Measurements from ENCODE around the gene SLC11A2. TPM values are rescaled to one million over a fixed set of nuclear protein-coding genes. Genes with fewer than 3 reads are reported as not detected.
"Not testable (repeated sequence)": the region's sequence is repeated elsewhere in the genome, so short reads cannot be mapped to it uniquely, and the experiment has no call there.

Gene SLC11A2
- total RNA-seq, 1 experiment from 2014 or later = 47.9 TPM

GRCh38 chr12:50955288-50955687, 70.9 kb downstream of the SLC11A2 start:
- no peak overlapping the region for H3K9ac ChIP-seq (ENCODE audit: extremely low read depth, insufficient read length, low read length)
- no peak overlapping the region for H3K14ac ChIP-seq (ENCODE audit: insufficient read depth, low read length)
- H2AK5ac ChIP-seq (ENCODE audit: insufficient read length, low read length) = no peak overlapping the region
- H3K79me1 ChIP-seq (ENCODE audit: insufficient read depth, low read depth, low read length, poor library complexity, severe bottlenecking) = no peaks in the 10 kb centered on the region
- H3K23ac ChIP-seq (ENCODE audit: insufficient read length, low read depth, low read length) = no peak overlapping the region
- H2AFZ ChIP-seq (ENCODE audit: low read length) = no peak overlapping the region
- H3K4ac ChIP-seq (ENCODE audit: low read depth, low read length) = no peak overlapping the region
- TF ChIP-seq, protein P1, sequence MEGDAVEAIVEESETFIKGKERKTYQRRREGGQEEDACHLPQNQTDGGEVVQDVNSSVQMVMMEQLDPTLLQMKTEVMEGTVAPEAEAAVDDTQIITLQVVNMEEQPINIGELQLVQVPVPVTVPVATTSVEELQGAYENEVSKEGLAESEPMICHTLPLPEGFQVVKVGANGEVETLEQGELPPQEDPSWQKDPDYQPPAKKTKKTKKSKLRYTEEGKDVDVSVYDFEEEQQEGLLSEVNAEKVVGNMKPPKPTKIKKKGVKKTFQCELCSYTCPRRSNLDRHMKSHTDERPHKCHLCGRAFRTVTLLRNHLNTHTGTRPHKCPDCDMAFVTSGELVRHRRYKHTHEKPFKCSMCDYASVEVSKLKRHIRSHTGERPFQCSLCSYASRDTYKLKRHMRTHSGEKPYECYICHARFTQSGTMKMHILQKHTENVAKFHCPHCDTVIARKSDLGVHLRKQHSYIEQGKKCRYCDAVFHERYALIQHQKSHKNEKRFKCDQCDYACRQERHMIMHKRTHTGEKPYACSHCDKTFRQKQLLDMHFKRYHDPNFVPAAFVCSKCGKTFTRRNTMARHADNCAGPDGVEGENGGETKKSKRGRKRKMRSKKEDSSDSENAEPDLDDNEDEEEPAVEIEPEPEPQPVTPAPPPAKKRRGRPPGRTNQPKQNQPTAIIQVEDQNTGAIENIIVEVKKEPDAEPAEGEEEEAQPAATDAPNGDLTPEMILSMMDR (conservative IDR thresholded peaks at IDR 0.05) = no peak
- H3K36me3 Mint-ChIP-seq (ENCODE audit: insufficient read depth in 1 of 3, low read depth in 3 of 3) = no peaks in the 10 kb centered on the region
- peaks cover 0 to 7% of the 10 kb centered on the region in 2 experiments; a peak in 2 of 4 replicates for H3K4me1 Mint-ChIP-seq
- H3K4me2 ChIP-seq (ENCODE audit: insufficient read depth, insufficient read length, low read length) = no peak overlapping the region
- no peaks in the 10 kb centered on the region for H3K23me2 ChIP-seq (ENCODE audit: insufficient read length, low read depth, low read length, poor library complexity, severe bottlenecking)
- no CpG with 5 or more reads among the region's 1 CpG for WGBS (ENCODE audit: extremely low coverage, insufficient read length, low lambda C conversion rate)
- H3K9me3 Mint-ChIP-seq = no peaks in the 10 kb centered on the region
- no peak overlapping the region for H4K8ac ChIP-seq (replicated peaks; ENCODE audit: insufficient read length, low read depth, low read length)
- H3K27ac ChIP-seq (ENCODE audit: insufficient read length, low read depth, low read length) = no peak overlapping the region
- no peaks in the 10 kb centered on the region for H4K20me1 ChIP-seq (ENCODE audit: control insufficient read depth, insufficient read depth, insufficient read length)
- no peak overlapping the region for H4K91ac ChIP-seq (ENCODE audit: insufficient read length, low read depth, low read length)
- no peak overlapping the region for H3K18ac ChIP-seq (ENCODE audit: insufficient read length, low read depth, low read length)
- H3K9me3 ChIP-seq (ENCODE audit: control insufficient read depth, low read depth, low read length) = no peaks in the 10 kb centered on the region
- no peak overlapping the region for H4K5ac ChIP-seq (ENCODE audit: insufficient read length, low read depth, low read length)
- H2BK12ac ChIP-seq (ENCODE audit: insufficient read length, low read depth, low read length) = no peak overlapping the region
- no peaks in the 10 kb centered on the region for H3K79me2 ChIP-seq (ENCODE audit: insufficient read depth, low read length)
- H2BK20ac ChIP-seq (ENCODE audit: low read depth, low read length, poor library complexity, severe bottlenecking) = no peak overlapping the region
- H3K4me1 ChIP-seq (ENCODE audit: insufficient read depth, low read length) = no peaks in the 10 kb centered on the region
- no peak overlapping the region for H3K4me3 Mint-ChIP-seq
- no peak overlapping the region for H3K27ac Mint-ChIP-seq
- no peak overlapping the region for H3T11ph ChIP-seq (ENCODE audit: low read length)
- H3K56ac ChIP-seq (ENCODE audit: insufficient read length, low read depth, low read length) = no peak overlapping the region
- H2BK120ac ChIP-seq (ENCODE audit: low read depth, low read length, poor library complexity, severe bottlenecking) = no peak overlapping the region
- H2BK5ac ChIP-seq (ENCODE audit: insufficient read length, low read length) = no peak overlapping the region
- DNase-seq = no peak
- no peak overlapping the region for H2BK15ac ChIP-seq (ENCODE audit: low read depth, low read length)
- no peaks in the 10 kb centered on the region for H3K27me3 Mint-ChIP-seq (ENCODE audit: low read depth)
- H3K27me3 ChIP-seq (ENCODE audit: insufficient read depth, low read length) = no peaks in the 10 kb centered on the region

- not testable (repeated sequence) for H3K9me3 ChIP-seq (ENCODE audit: control insufficient read depth, low read depth, low read length); H2AFZ ChIP-seq (ENCODE audit: low read length); H2BK20ac ChIP-seq (ENCODE audit: low read depth, low read length, poor library complexity, severe bottlenecking); H2BK120ac ChIP-seq (ENCODE audit: low read depth, low read length, poor library complexity, severe bottlenecking); H2BK12ac ChIP-seq (ENCODE audit: insufficient read length, low read depth, low read length); H4K20me1 ChIP-seq (ENCODE audit: control insufficient read depth, insufficient read depth, insufficient read length); H3K36me3 Mint-ChIP-seq (ENCODE audit: insufficient read depth in 1 of 3, low read depth in 3 of 3); H3K56ac ChIP-seq (ENCODE audit: insufficient read length, low read depth, low read length); H3K4me3 Mint-ChIP-seq; H3T11ph ChIP-seq (ENCODE audit: low read length); H3K4me1 ChIP-seq (ENCODE audit: insufficient read depth, low read length); H3K27ac Mint-ChIP-seq; H3K79me2 ChIP-seq (ENCODE audit: insufficient read depth, low read length); H3K23ac ChIP-seq (ENCODE audit: insufficient read length, low read depth, low read length); H3K4me2 ChIP-seq (ENCODE audit: insufficient read depth, insufficient read length, low read length); H2BK5ac ChIP-seq (ENCODE audit: insufficient read length, low read length); H3K14ac ChIP-seq (ENCODE audit: insufficient read depth, low read length); H3K23me2 ChIP-seq (ENCODE audit: insufficient read length, low read depth, low read length, poor library complexity, severe bottlenecking); H4K91ac ChIP-seq (ENCODE audit: insufficient read length, low read depth, low read length); H3K4me1 Mint-ChIP-seq; H3K27me3 ChIP-seq (ENCODE audit: insufficient read depth, low read length); H2AK5ac ChIP-seq (ENCODE audit: insufficient read length, low read length); H3K27ac ChIP-seq (ENCODE audit: insufficient read length, low read depth, low read length); H3K9ac ChIP-seq (ENCODE audit: extremely low read depth, insufficient read length, low read length); H3K4ac ChIP-seq (ENCODE audit: low read depth, low read length); H2BK15ac ChIP-seq (ENCODE audit: low read depth, low read length); H3K9me3 Mint-ChIP-seq; DNase-seq; H3K27me3 Mint-ChIP-seq (ENCODE audit: low read depth); H3K79me1 ChIP-seq (ENCODE audit: insufficient read depth, low read depth, low read length, poor library complexity, severe bottlenecking); H4K5ac ChIP-seq (ENCODE audit: insufficient read length, low read depth, low read length); H3K18ac ChIP-seq (ENCODE audit: insufficient read length, low read depth, low read length); H4K8ac ChIP-seq (replicated peaks; ENCODE audit: insufficient read length, low read depth, low read length)
- WGBS (ENCODE audit: extremely low coverage, insufficient read length, low lambda C conversion rate) = no CpG with 5 or more reads among the region's 2 CpGs
These were observed 71.4 kb downstream of the SLC11A2 start for GRCh38 chr12:50954789-50955188.

All from H9 (cell line).